GM23248 (cell line): ENCODE measurements around the gene SLC22A3. TPM values are rescaled to one million over a fixed set of nuclear protein-coding genes. Genes with fewer than 3 reads are reported as not detected.

ENCODE experiments used
- DNase-seq: peaks from one replicate; pipeline ENCODE4 v3.0.0-alpha.2; 2015
- H2AFZ ChIP-seq: fragments of 200-600 bp; sonication (generic); 2 replicates; pipeline ENCODE4 v1.6.1; 2016; ENCODE audit warnings: antibody characterized with exemption
- H3F3A ChIP-seq: fragments of 200-600 bp; sonication (generic); 2 replicates; pipeline ENCODE4 v1.6.1; 2016; ENCODE audit warnings: mild to moderate bottlenecking, antibody characterized with exemption, mixed run types; ENCODE audit not compliant: insufficient read depth
- H3K27ac ChIP-seq: fragments of 200-600 bp; sonication (generic); 2 replicates; pipeline ENCODE4 v1.5.1; 2016; ENCODE audit warnings: mild to moderate bottlenecking
- H3K27me3 ChIP-seq: fragments of 200-600 bp; sonication (generic); replicated peaks from 2 replicates; pipeline ENCODE4 v1.6.1; 2016; ENCODE audit warnings: mild to moderate bottlenecking; ENCODE audit not compliant: insufficient read depth
- H3K36me3 ChIP-seq: fragments of 200-600 bp; sonication (generic); 2 replicates; pipeline ENCODE4 v1.6.1; 2016; ENCODE audit warnings: low read depth, mild to moderate bottlenecking
- H3K4me1 ChIP-seq: fragments of 200-600 bp; sonication (generic); 2 replicates; pipeline ENCODE4 v1.6.1; 2016; ENCODE audit warnings: mild to moderate bottlenecking; ENCODE audit not compliant: insufficient read depth
- H3K4me2 ChIP-seq: fragments of 200-600 bp; sonication (generic); one replicate; pipeline ENCODE4 v1.6.1; 2016; ENCODE audit warnings: mild to moderate bottlenecking; ENCODE audit not compliant: unreplicated experiment
- H3K4me3 ChIP-seq: fragments of 200-600 bp; sonication (generic); 2 replicates; pipeline ENCODE4 v1.5.1; 2016; ENCODE audit warnings: mild to moderate bottlenecking
- H3K79me2 ChIP-seq: fragments of 200-600 bp; sonication (generic); 2 replicates; pipeline ENCODE4 v1.6.1; 2016; ENCODE audit warnings: mild to moderate bottlenecking; ENCODE audit not compliant: insufficient read depth
- H3K9ac ChIP-seq: fragments of 200-600 bp; sonication (generic); 2 replicates; pipeline ENCODE4 v1.6.1; 2016; ENCODE audit warnings: mild to moderate bottlenecking
- H3K9me2 ChIP-seq: fragments of 200-600 bp; sonication (generic); 2 replicates; pipeline ENCODE4 v1.6.1; 2016; ENCODE audit warnings: mixed run types, mild to moderate bottlenecking, moderate library complexity; ENCODE audit not compliant: insufficient read depth
- H3K9me3 ChIP-seq: fragments of 200-600 bp; sonication (generic); one replicate; pipeline ENCODE4 v1.6.1; 2017; ENCODE audit warnings: low read depth
- H4K20me1 ChIP-seq: fragments of 200-600 bp; sonication (generic); 2 replicates; pipeline ENCODE4 v1.6.0; 2016; ENCODE audit not compliant: insufficient read depth
- EZH2 ChIP-seq: fragments of 200-600 bp; sonication (generic); IDR thresholded peaks from 2 replicates; pipeline ENCODE4 v1.6.1; 2018; ENCODE audit warnings: antibody characterized with exemption, mild to moderate bottlenecking; ENCODE audit not compliant: insufficient read depth, poor library complexity, severe bottlenecking
- EZH2phosphoT487 ChIP-seq: fragments of 200-600 bp; sonication (generic); IDR thresholded peaks from 2 replicates; pipeline ENCODE4 v1.6.1; 2018; ENCODE audit warnings: antibody characterized with exemption, moderate library complexity, mild to moderate bottlenecking, low read depth; ENCODE audit not compliant: insufficient read depth
- WGBS, 2 experiments: methylation state at CpG; one replicate each; pipeline ENCODE4 v1.1.6; 2015 to 2017; ENCODE audit warnings: low lambda C conversion rate in 2 of 2, low coverage in 1 of 2; ENCODE audit errors: missing lambda C conversion rate in 2 of 2; 5-methylcytosine and 5-hydroxymethylcytosine counted together
- in situ Hi-C: fragments of 300-500 bp; cut with MboI; formaldehyde crosslinking; loops from 2 replicates; pipeline ENCODE4 v1.15.0; 2020
- polyA plus RNA-seq: library from polyadenylated mRNA; unstranded; fragments of >200 nt; fragmentation: Nextera tagmentation; extraction: Ambion mirVana; gene quantifications from 2 replicates; pipeline ENCODE4 v1.2.1, GENCODE V29; 2016
- total RNA-seq: library from RNA; depleted of rRNA; stranded (reverse); fragments of >200 nt; shearing (Covaris generic); gene quantifications from 2 replicates; pipeline ENCODE4 v1.2.3, GENCODE V29; 2014

SLC22A3 gene
- total and polyA plus RNA-seq, 2 experiments from 2014 or later: not detected

DNA sequence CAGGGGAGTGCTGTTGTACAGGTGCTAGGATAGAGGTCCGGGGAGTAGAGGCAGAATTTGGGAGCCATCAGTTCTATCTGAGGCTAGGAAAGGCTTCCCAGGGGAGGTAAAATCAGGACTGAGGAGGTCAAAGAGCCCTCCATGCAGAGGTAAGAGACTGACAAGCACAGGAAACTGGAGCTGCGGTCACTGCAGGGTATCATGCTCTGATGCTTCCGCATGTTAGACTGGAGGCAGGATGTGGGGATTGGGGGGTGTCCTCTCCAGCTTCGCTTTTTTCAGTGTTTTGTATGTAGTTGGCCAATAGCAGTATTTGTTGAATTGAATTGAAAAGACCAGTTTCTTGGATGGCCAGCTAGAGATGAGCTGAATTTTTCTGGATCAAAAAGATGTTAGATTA is 87.8 kb downstream of the SLC22A3 start:
- 0 out of 2 replicates have a peak, but pooled peaks cover 10% of the 10 kb centered on the region for H3F3A ChIP-seq
- H3K9me3 ChIP-seq: no peaks in the 10 kb centered on the region
- DNase-seq: no peak
- TF ChIP-seq EZH2 (no peak), EZH2phosphoT487 (no peak)
- no peak overlapping the region for H2AFZ ChIP-seq
- peaks cover 9% of the 10 kb centered on the region for H3K4me1 ChIP-seq
- no peaks in the 10 kb centered on the region for H3K9me2 ChIP-seq
- H4K20me1 ChIP-seq: no peaks in the 10 kb centered on the region
- H3K9ac ChIP-seq: no peak overlapping the region
- H3K27me3 ChIP-seq: no peaks in the 10 kb centered on the region
- H3K4me3 ChIP-seq: no peak overlapping the region
- no peak overlapping the region for H3K4me2 ChIP-seq
- WGBS, 2 experiments: 64 to 68% methylated on average over 4 of the region's 4 CpGs
- no peaks in the 10 kb centered on the region for H3K79me2 ChIP-seq
- no peaks in the 10 kb centered on the region for H3K36me3 ChIP-seq
- no peak overlapping the region for H3K27ac ChIP-seq
- in situ Hi-C loops: no loop called here

DNA sequence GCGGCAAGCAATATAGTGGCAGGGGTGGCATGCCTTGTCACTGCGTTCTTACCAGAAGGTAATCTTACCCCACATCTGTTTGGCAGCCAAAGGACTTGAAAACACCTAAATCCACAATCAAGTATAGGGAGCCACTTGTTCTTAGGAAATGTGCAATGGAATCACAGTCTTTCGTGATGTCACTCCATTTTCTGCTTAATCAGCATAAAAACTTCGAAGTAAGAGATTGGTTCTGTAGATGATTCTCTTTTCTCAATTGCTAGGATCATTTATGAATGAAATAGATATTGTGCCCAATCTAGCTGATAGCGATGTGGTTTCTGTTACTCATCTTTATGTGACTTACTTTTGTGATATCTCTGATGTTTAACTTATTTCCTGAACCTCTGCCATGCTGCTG is 89.0 kb downstream of the SLC22A3 start:
- no peaks in the 10 kb centered on the region for H3K79me2 ChIP-seq
- in situ Hi-C loops: no loop called here

GRCh38 chr6:160437775-160438174 is 89.6 kb downstream of the SLC22A3 start:
- no peaks in the 10 kb centered on the region for H3K4me1 ChIP-seq
- no peaks in the 10 kb centered on the region for H3K36me3 ChIP-seq
- H3F3A ChIP-seq: no peaks in the 10 kb centered on the region
- no peak overlapping the region for H3K9ac ChIP-seq
- TF ChIP-seq EZH2 (no peak), EZH2phosphoT487 (no peak)
- H3K79me2 ChIP-seq: no peaks in the 10 kb centered on the region
- H2AFZ ChIP-seq: no peak overlapping the region
- in situ Hi-C loops: no loop called here
- H3K27ac ChIP-seq: no peak overlapping the region
- H3K27me3 ChIP-seq: no peaks in the 10 kb centered on the region
- H3K9me2 ChIP-seq: no peaks in the 10 kb centered on the region
- H4K20me1 ChIP-seq: no peaks in the 10 kb centered on the region
- H3K4me3 ChIP-seq: no peak overlapping the region
- WGBS, 2 experiments: 83 to 85% methylated on average over 4 of the region's 4 CpGs
- H3K4me2 ChIP-seq: no peak overlapping the region
- no peak for DNase-seq
- H3K9me3 ChIP-seq: no peaks in the 10 kb centered on the region

More for the DNA sequence above, 89.0 kb downstream of the SLC22A3 start:
- WGBS, 2 experiments: 64 to 74% methylated on average over 5 of the region's 5 CpGs
- Histone ChIP-seq H4K20me1 (no peaks in the 10 kb centered on the region), H3K9me3 (no peaks in the 10 kb centered on the region), H3K27ac (no peak overlapping the region), H3F3A (0 out of 2 replicates have a peak, but pooled peaks cover under 1% of the 10 kb centered on the region), H3K36me3 (no peaks in the 10 kb centered on the region), H3K9ac (no peak overlapping the region), H3K27me3 (no peaks in the 10 kb centered on the region), H3K4me1 (no peaks in the 10 kb centered on the region), H2AFZ (no peak overlapping the region), H3K4me3 (no peak overlapping the region), H3K9me2 (no peaks in the 10 kb centered on the region), H3K4me2 (no peak overlapping the region)
- no peak for DNase-seq
- no peak for TF ChIP-seq EZH2phosphoT487
- TF ChIP-seq EZH2: no peak

DNA sequence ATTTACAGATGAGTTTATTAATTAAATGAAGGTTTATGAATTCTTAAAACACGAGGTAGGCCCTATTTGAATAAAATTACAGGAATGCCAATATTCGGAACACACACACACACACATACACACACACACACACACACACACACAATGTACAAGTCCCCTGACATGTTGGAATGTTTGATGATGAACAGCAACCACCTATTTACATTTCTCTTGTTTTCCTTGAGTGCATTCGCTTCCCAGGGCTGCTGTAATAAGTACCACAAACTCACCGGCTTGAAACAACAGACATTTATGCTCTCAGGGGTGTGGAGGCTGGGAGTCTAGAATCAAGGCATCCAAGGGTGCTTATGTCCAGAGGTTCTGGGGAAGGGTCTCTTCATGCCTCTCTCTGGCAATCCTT is 90.3 kb downstream of the SLC22A3 start:
- no peaks in the 10 kb centered on the region for H3K4me1 ChIP-seq
- H4K20me1 ChIP-seq: no peaks in the 10 kb centered on the region
- no peak overlapping the region for H3K4me3 ChIP-seq
- H3K4me2 ChIP-seq: no peak overlapping the region
- WGBS, 2 experiments: 58 to 63% methylated on average over 4 of the region's 4 CpGs
- H3K9me3 ChIP-seq: no peaks in the 10 kb centered on the region
- in situ Hi-C loops: no loop called here
- no peaks in the 10 kb centered on the region for H3K79me2 ChIP-seq
- H3K27me3 ChIP-seq: no peaks in the 10 kb centered on the region
- no peaks in the 10 kb centered on the region for H3F3A ChIP-seq
- no peak for DNase-seq
- no peaks in the 10 kb centered on the region for H3K36me3 ChIP-seq
- no peaks in the 10 kb centered on the region for H3K9me2 ChIP-seq
- TF ChIP-seq EZH2: no peak
- TF ChIP-seq EZH2phosphoT487: no peak
- no peak overlapping the region for H3K27ac ChIP-seq
- no peak overlapping the region for H3K9ac ChIP-seq
- H2AFZ ChIP-seq: no peak overlapping the region

- Histone ChIP-seq H3F3A (no peaks in the 10 kb centered on the region), H4K20me1 (no peaks in the 10 kb centered on the region), H3K9me3 (no peaks in the 10 kb centered on the region), H3K4me1 (no peaks in the 10 kb centered on the region), H3K27me3 (no peaks in the 10 kb centered on the region), H3K9ac (no peak overlapping the region), H3K27ac (no peak overlapping the region), H3K4me2 (no peak overlapping the region), H3K9me2 (no peaks in the 10 kb centered on the region), H3K79me2 (no peaks in the 10 kb centered on the region), H3K36me3 (no peaks in the 10 kb centered on the region), H3K4me3 (no peak overlapping the region), H2AFZ (no peak overlapping the region)
- no peak for DNase-seq
- in situ Hi-C loops: no loop called here
- WGBS, 2 experiments: 1 to 2% methylated on average over 5 of the region's 5 CpGs
- no peak for TF ChIP-seq EZH2phosphoT487
- no peak for TF ChIP-seq EZH2
These were observed 91.6 kb downstream of the SLC22A3 start for GRCh38 chr6:160439751-160440150.
